ENCODE data around the gene TCF7L1.
"Not testable (repeated sequence)": the region's sequence is repeated elsewhere in the genome, so short reads cannot be mapped to it uniquely, and the experiment has no call there.

The TCF7L1 gene

GRCh38 chr2:85151026-85151425, 17.8 kb downstream of the TCF7L1 start:
- Histone ChIP-seq H3K36me3 (ENCODE audit: control insufficient read depth, insufficient read depth, low read length) (no peaks in the 10 kb centered on the region), H3K27ac (ENCODE audit: insufficient read depth, low read depth, low read length, poor library complexity, severe bottlenecking) (no peak overlapping the region), H3K9me3 (ENCODE audit: control insufficient read depth, low read length) (no peaks in the 10 kb centered on the region), H3K27me3 (ENCODE audit: control insufficient read depth, insufficient read depth, low read length, poor library complexity, severe bottlenecking) (no peaks in the 10 kb centered on the region), H3K4me3 (ENCODE audit: insufficient read depth, low read depth, low read length) (no peak overlapping the region), H3K4me1 (ENCODE audit: control insufficient read depth, insufficient read depth, low read length) (no peaks in the 10 kb centered on the region)
- WGBS, 2 experiments, result 93 to 97% methylated on average over 1 of the region's 1 CpG

DNA sequence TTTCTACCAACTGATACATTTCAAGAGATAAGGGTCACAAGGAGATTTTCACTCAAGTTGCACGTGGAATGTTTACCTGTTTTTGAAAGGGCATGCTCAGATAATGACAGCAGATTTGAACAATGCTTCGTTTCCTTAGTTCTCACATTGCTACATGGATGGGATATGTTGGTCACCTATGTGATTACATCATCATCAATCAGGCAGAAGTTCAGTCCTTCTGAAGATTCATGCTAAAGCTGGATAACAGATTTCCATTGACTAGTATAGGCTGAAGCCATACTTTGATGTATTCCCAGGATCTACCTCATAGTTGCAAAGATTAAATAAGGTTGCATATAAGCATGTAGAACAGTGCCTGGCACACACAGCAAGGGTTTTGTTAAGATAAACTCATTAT, 19.7 kb downstream of the TCF7L1 start:
- 97% methylated on average over 2 of the region's 2 CpGs for WGBS, 2 experiments
- no peak overlapping the region for H3K4me3 ChIP-seq (ENCODE audit: insufficient read depth, low read depth, low read length)
- no peaks in the 10 kb centered on the region for H3K4me1 ChIP-seq (ENCODE audit: control insufficient read depth, insufficient read depth, low read length)
- no peaks in the 10 kb centered on the region for H3K27me3 ChIP-seq (ENCODE audit: control insufficient read depth, insufficient read depth, low read length, poor library complexity, severe bottlenecking)
- no peaks in the 10 kb centered on the region for H3K36me3 ChIP-seq (ENCODE audit: control insufficient read depth, insufficient read depth, low read length)
- H3K27ac ChIP-seq (ENCODE audit: insufficient read depth, low read depth, low read length, poor library complexity, severe bottlenecking), result no peak overlapping the region
- H3K9me3 ChIP-seq (ENCODE audit: control insufficient read depth, low read length), result no peaks in the 10 kb centered on the region

- Histone ChIP-seq H3K27me3 (ENCODE audit: control insufficient read depth, insufficient read depth, low read length, poor library complexity, severe bottlenecking) (no peaks in the 10 kb centered on the region), H3K36me3 (ENCODE audit: control insufficient read depth, insufficient read depth, low read length) (no peaks in the 10 kb centered on the region), H3K9me3 (ENCODE audit: control insufficient read depth, low read length) (no peaks in the 10 kb centered on the region), H3K4me1 (ENCODE audit: control insufficient read depth, insufficient read depth, low read length) (no peaks in the 10 kb centered on the region), H3K4me3 (ENCODE audit: insufficient read depth, low read depth, low read length) (no peak overlapping the region), H3K27ac (ENCODE audit: insufficient read depth, low read depth, low read length, poor library complexity, severe bottlenecking) (no peak overlapping the region)
- 77 to 78% methylated on average over 7 of the region's 7 CpGs for WGBS, 2 experiments
Measured at GRCh38 chr2:85154048-85154753, 21.0 kb downstream of the TCF7L1 start.

- H3K9me3 ChIP-seq (ENCODE audit: control insufficient read depth, low read length); H3K4me3 ChIP-seq (ENCODE audit: insufficient read depth, low read depth, low read length); H3K27ac ChIP-seq (ENCODE audit: insufficient read depth, low read depth, low read length, poor library complexity, severe bottlenecking); H3K36me3 ChIP-seq (ENCODE audit: control insufficient read depth, insufficient read depth, low read length); H3K4me1 ChIP-seq (ENCODE audit: control insufficient read depth, insufficient read depth, low read length); H3K27me3 ChIP-seq (ENCODE audit: control insufficient read depth, insufficient read depth, low read length, poor library complexity, severe bottlenecking): not testable (repeated sequence)
- 94 to 95% methylated on average over 8 of the region's 8 CpGs for WGBS, 2 experiments
Measured at GRCh38 chr2:85155082-85155481, 21.9 kb downstream of the TCF7L1 start.

DNA sequence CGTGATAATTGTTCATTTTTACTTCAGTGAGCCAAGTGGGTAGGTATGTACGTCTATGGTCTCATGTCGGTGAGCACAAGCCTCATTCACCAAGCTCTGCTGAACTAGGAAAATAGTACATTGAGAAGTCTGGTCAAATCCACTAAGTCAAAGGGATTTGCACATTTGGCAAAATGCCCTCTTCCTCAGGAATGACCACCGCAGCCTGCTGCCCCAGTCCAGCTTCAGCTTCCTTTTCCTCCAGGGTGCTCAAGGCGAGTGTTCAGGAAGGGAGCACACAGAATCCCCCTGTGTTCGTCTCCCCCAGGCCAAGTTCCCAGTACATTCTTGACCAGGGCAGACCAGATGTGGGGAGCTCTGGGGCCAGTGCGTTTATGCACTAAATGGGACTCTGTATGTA, 23.0 kb downstream of the TCF7L1 start:
- 94 to 96% methylated on average over 7 of the region's 7 CpGs for whole genome bisulfite sequencing, 2 experiments
- no peaks in the 10 kb centered on the region for H3K27me3 ChIP-seq (ENCODE audit: control insufficient read depth, insufficient read depth, low read length, poor library complexity, severe bottlenecking)
- no peaks in the 10 kb centered on the region for H3K36me3 ChIP-seq (ENCODE audit: control insufficient read depth, insufficient read depth, low read length)
- H3K4me1 ChIP-seq (ENCODE audit: control insufficient read depth, insufficient read depth, low read length), result peaks cover under 1% of the 10 kb centered on the region
- H3K4me3 ChIP-seq (ENCODE audit: insufficient read depth, low read depth, low read length), result no peak overlapping the region
- no peak overlapping the region for H3K27ac ChIP-seq (ENCODE audit: insufficient read depth, low read depth, low read length, poor library complexity, severe bottlenecking)
- H3K9me3 ChIP-seq (ENCODE audit: control insufficient read depth, low read length), result no peaks in the 10 kb centered on the region

DNA sequence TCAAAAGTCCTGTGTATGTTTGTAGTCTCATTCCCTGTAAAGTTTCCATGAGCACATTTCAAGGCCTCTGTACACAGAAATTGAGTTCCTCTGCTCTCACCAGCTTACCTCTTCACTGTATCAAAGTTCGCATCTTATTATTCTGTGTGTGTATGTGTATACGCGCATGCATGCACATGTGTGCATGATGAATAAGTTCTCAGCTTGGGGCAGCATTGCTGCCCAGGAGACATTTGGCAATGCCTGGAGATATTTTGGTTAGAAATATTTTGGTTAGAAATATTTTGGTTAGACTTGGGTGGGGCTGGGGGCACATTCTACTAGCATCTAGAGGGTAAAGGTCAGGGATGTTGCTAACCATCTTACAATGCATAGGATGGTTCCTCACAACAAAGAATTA, 23.4 kb downstream of the TCF7L1 start:
- H3K4me3 ChIP-seq (ENCODE audit: insufficient read depth, low read depth, low read length), result no peak overlapping the region
- no peaks in the 10 kb centered on the region for H3K27me3 ChIP-seq (ENCODE audit: control insufficient read depth, insufficient read depth, low read length, poor library complexity, severe bottlenecking)
- no peaks in the 10 kb centered on the region for H3K36me3 ChIP-seq (ENCODE audit: control insufficient read depth, insufficient read depth, low read length)
- WGBS, 2 experiments, result 95 to 98% methylated on average over 3 of the region's 3 CpGs
- H3K27ac ChIP-seq (ENCODE audit: insufficient read depth, low read depth, low read length, poor library complexity, severe bottlenecking), result no peak overlapping the region
- H3K9me3 ChIP-seq (ENCODE audit: control insufficient read depth, low read length), result no peaks in the 10 kb centered on the region
- H3K4me1 ChIP-seq (ENCODE audit: control insufficient read depth, insufficient read depth, low read length), result peaks cover 6% of the 10 kb centered on the region

GRCh38 chr2:85157345-85157744, 24.2 kb downstream of the TCF7L1 start:
- no peak overlapping the region for H3K27ac ChIP-seq (ENCODE audit: insufficient read depth, low read depth, low read length, poor library complexity, severe bottlenecking)
- H3K36me3 ChIP-seq (ENCODE audit: control insufficient read depth, insufficient read depth, low read length), result no peaks in the 10 kb centered on the region
- 85 to 89% methylated on average over 1 of the region's 1 CpG for WGBS, 2 experiments

GRCh38 chr2:85158559-85159273, 25.5 kb downstream of the TCF7L1 start:
- Histone ChIP-seq H3K27me3 (ENCODE audit: control insufficient read depth, insufficient read depth, low read length, poor library complexity, severe bottlenecking) (no peaks in the 10 kb centered on the region), H3K4me3 (ENCODE audit: insufficient read depth, low read depth, low read length) (no peak overlapping the region), H3K9me3 (ENCODE audit: control insufficient read depth, low read length) (no peaks in the 10 kb centered on the region), H3K27ac (ENCODE audit: insufficient read depth, low read depth, low read length, poor library complexity, severe bottlenecking) (no peak overlapping the region), H3K4me1 (ENCODE audit: control insufficient read depth, insufficient read depth, low read length) (peaks cover 24% of the 10 kb centered on the region), H3K36me3 (ENCODE audit: control insufficient read depth, insufficient read depth, low read length) (no peaks in the 10 kb centered on the region)
- 92 to 95% methylated on average over 14 of the region's 14 CpGs for WGBS, 2 experiments

More at GRCh38 chr2:85157345-85157744, 24.2 kb downstream of the TCF7L1 start:
- Histone ChIP-seq H3K27me3 (ENCODE audit: control insufficient read depth, insufficient read depth, low read length, poor library complexity, severe bottlenecking) (no peaks in the 10 kb centered on the region), H3K4me1 (ENCODE audit: control insufficient read depth, insufficient read depth, low read length) (peaks cover 11% of the 10 kb centered on the region), H3K9me3 (ENCODE audit: control insufficient read depth, low read length) (no peaks in the 10 kb centered on the region), H3K4me3 (ENCODE audit: insufficient read depth, low read depth, low read length) (no peak overlapping the region)

GRCh38 chr2:85159589-85159988, 26.4 kb downstream of the TCF7L1 start:
- H3K4me1 ChIP-seq (ENCODE audit: control insufficient read depth, insufficient read depth, low read length), result peaks cover 33% of the 10 kb centered on the region
- WGBS, 2 experiments, result 88 to 91% methylated on average over 6 of the region's 6 CpGs

DNA sequence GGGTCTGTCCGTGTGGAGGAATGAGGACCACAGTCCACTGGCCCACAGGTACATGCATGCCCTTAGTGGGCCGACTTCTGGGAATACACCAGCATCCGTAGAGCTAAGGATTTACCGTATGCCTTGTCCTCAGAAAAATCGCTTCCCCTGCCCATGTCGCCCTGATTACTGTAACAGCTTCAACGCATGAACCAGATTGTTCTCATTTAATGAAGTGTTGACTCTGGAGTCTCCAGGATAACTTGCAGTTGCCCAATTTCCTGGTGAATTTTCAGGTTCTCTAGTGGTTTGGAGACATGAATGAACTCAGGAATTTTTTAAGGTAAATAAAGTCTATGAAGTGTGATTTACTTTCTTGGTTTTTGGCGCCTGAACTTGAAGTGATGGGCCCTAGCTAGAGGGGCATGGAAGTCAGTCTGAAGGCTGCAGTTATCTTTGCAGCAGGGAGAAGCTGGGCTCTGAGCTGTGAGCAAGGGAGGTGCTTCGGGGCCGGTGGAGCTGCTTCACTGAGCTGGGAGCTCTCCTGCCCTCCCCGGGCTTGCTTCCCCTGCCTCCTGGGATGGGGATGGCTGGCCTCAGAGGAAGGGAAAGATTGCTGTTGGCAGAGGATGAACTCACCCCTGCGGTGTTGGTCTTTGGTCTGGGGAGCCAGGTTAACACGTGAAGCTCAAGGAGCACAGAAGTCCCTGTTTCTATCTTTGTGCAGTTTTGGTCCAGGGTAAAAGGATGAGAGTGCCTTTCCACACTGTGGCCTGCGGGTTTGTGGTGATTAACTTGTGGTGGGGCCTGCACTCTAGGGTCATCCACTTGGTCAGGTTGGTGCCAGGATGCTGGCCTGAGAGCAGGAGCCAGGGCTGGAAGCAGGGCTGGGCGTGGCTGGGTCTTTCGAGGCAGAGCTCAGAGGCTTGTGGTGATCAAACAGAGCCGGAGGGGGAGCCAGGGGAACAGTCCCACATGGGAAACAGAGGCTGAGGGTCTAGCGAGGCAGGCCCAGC, 28.1 kb downstream of the TCF7L1 start:
- WGBS, 2 experiments, result 75 to 76% methylated on average over 18 of the region's 18 CpGs
- no peaks in the 10 kb centered on the region for H3K27me3 ChIP-seq (ENCODE audit: control insufficient read depth, insufficient read depth, low read length, poor library complexity, severe bottlenecking)

More at GRCh38 chr2:85159589-85159988, 26.4 kb downstream of the TCF7L1 start:
- Histone ChIP-seq H3K36me3 (ENCODE audit: control insufficient read depth, insufficient read depth, low read length) (no peaks in the 10 kb centered on the region), H3K27ac (ENCODE audit: insufficient read depth, low read depth, low read length, poor library complexity, severe bottlenecking) (no peak overlapping the region), H3K27me3 (ENCODE audit: control insufficient read depth, insufficient read depth, low read length, poor library complexity, severe bottlenecking) (no peaks in the 10 kb centered on the region), H3K9me3 (ENCODE audit: control insufficient read depth, low read length) (no peaks in the 10 kb centered on the region), H3K4me3 (ENCODE audit: insufficient read depth, low read depth, low read length) (no peak overlapping the region)

More for the DNA sequence above, 28.1 kb downstream of the TCF7L1 start:
- no peaks in the 10 kb centered on the region for H3K36me3 ChIP-seq (ENCODE audit: control insufficient read depth, insufficient read depth, low read length)
- no peaks in the 10 kb centered on the region for H3K9me3 ChIP-seq (ENCODE audit: control insufficient read depth, low read length)
- H3K27ac ChIP-seq (ENCODE audit: insufficient read depth, low read depth, low read length, poor library complexity, severe bottlenecking), result no peak overlapping the region
- H3K4me3 ChIP-seq (ENCODE audit: insufficient read depth, low read depth, low read length), result no peak overlapping the region
- H3K4me1 ChIP-seq (ENCODE audit: control insufficient read depth, insufficient read depth, low read length), result peaks cover 33% of the 10 kb centered on the region

All from ectodermal cell (in vitro differentiated cells).